Right cardiac atrium (tissue), 5 donors: ENCODE data around the gene CNDP2. TPM values are rescaled to one million over a fixed set of nuclear protein-coding genes. Genes with fewer than 3 reads are reported as not detected.
"Not testable (repeated sequence)": the region's sequence is repeated elsewhere in the genome, so short reads cannot be mapped to it uniquely, and the experiment has no call there.

Source experiments
- ATAC-seq, 2 donors: fragments of 200-7000 bp; cut with Tn5 transposase; one replicate each; pipeline versions ENCODE4 v1.8.0 to v1.9.1; 2020; ENCODE audit warnings: moderate library complexity in 2 of 2, mild to moderate bottlenecking in 1 of 2
- DNase-seq, 3 donors: peaks; one replicate each; pipeline ENCODE4 v3.0.0-alpha.2; 2020
- H3K27ac ChIP-seq: one replicate; pipeline ENCODE4 v1.5.1; 2013; ENCODE audit warnings: mild to moderate bottlenecking, low read length, control low read depth, moderate library complexity
- H3K27me3 ChIP-seq: one replicate; pipeline ENCODE4 v1.6.1; 2013; ENCODE audit not compliant: control insufficient read depth, insufficient read depth
- H3K4me1 ChIP-seq: one replicate; pipeline ENCODE4 v1.6.1; 2013; ENCODE audit warnings: low read length; ENCODE audit not compliant: control insufficient read depth, insufficient read depth
- H3K4me3 ChIP-seq: one replicate; pipeline ENCODE4 v1.5.1; 2013; ENCODE audit warnings: low read length, control low read depth
- H3K9me3 ChIP-seq: one replicate; pipeline ENCODE4 v1.6.1; 2013; ENCODE audit warnings: low read length; ENCODE audit not compliant: control insufficient read depth
- WGBS: extraction: QIAGEN DNeasy Blood & Tissue Kit; methylation state at CpG from one replicate; pipeline ENCODE4 v1.1.7; 2013; 5-methylcytosine and 5-hydroxymethylcytosine counted together
- intact Hi-C, 4 donors: fragments of 100-400 bp; cut with DNase I; formaldehyde crosslinking; loops; one replicate each; pipeline versions ENCODE4 v1.11.0 to v1.14.0; 2022 to 2023
- polyA plus RNA-seq: library from polyadenylated mRNA; stranded (reverse); fragments of 200-250 nt; gene quantifications from one replicate; pipeline ENCODE4 v1.2.3, GENCODE V29; 2013
- total RNA-seq, 4 donors: library from RNA; stranded (reverse); fragmentation: NEBNext Ultra II Directional; extraction: Animal tissue kit (Norgen Biotek cat#: 25700); gene quantifications; one replicate each; pipeline ENCODE4 v1.2.1, GENCODE V29; 2021
- donor health status: healthy with polysubstance abuse.
- donor health status: DM: no; HTN: yes; CAD: no.
- donor health status: DM: no; HTN: no; CAD: no.
- donor health status: DM: no; HTN: yes; CAD: no; lungs with severe emphysema.
- donor health status: DM: yes; HTN: yes; CAD: no.

The CNDP2 gene
- total and polyA plus RNA-seq, 5 donors = 41.0 to 60.7 (median 54.2) TPM

DNA sequence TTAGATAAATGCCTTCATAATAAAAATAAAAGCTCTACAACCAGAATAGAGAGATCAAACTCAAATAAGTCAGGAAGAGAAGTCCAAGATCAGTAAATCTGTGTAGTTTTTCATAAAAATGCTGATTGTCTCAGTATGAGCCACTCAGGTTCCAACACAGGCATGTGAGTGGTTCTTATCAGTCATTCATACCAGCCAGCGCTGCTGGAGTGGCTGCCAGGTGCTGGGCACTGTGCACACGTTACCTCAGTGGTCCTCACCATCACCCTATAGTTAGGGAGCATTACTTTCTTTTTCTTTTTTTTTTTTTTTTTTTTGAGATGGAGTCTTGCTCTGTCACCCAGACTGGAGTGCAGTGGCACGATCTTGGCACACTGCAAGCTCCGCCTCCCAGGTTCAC, 61.9 kb downstream of the CNDP2 start:
- Histone ChIP-seq H3K9me3 (no peaks in the 10 kb centered on the region), H3K27me3 (no peaks in the 10 kb centered on the region), H3K4me1 (no peaks in the 10 kb centered on the region), H3K27ac (no peak overlapping the region), H3K4me3 (no peak overlapping the region)
- 73% methylated on average over 4 of the region's 4 CpGs for WGBS
- no peak for DNase-seq
- intact Hi-C loops = loop anchor here in 2 of 4 donors (10.0 kb wide), 1 partner anchor 363 kb away; no protein-coding TSS in a partner anchor
- ATAC-seq = no peak

DNA sequence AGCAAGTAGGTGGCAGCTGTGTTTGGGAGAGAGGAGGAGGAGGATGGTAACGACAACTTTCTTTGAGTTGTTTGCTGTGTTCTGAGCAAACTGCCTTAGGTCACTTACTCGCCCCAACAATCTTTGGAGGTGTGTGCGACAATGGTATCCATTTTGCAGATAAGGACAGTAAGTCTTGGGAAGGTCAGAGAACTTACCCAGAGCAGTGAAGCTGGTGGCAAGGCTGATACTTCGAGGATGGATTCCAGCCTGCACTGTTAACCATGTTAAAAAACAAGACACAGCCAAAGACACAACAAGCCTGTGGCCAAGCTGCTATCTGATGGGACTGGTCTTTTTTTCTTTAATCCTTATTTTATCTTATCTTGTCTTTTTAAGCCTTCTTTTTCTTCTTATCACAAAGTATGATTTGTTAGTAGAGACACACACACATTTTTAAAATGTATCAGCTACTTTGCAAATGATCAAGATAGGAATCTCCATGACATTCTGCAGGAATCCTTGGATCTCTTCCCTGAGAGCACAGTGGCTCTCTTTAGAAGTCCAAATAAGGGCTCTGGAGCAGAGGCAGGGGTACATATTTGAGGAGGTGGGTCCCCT, 66.1 kb downstream of the CNDP2 start:
- DNase-seq (no peak), ATAC-seq (no peak)
- Histone ChIP-seq H3K9me3 (no peaks in the 10 kb centered on the region), H3K4me1 (no peaks in the 10 kb centered on the region), H3K27ac (no peak overlapping the region), H3K27me3 (no peaks in the 10 kb centered on the region), H3K4me3 (no peak overlapping the region)
- intact Hi-C loops = no loop called here
- 69% methylated on average over 4 of the region's 4 CpGs for WGBS

DNA sequence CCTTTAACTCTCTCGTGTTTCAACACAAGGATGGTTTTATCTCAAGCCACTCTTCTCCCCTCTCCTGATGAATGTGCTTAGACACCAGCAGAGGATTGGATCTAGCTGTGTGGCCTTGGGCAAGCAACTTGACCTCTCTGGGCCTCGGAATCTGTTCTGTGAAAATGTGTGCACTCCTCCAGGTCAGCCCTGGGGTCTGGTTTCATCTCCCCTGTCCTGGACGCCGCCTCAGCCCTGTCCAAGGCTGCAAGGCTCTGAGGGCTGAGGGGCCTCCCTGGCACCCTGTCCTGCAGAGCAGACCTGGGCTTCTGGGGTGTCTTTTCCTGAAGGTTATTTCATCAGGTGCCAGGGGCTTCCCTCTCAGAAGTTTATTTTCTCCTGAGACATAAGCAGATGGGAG, 66.6 kb downstream of the CNDP2 start:
- H3K4me3 ChIP-seq = no peak overlapping the region
- ATAC-seq (no peak), DNase-seq (no peak)
- WGBS = 67% methylated on average over 4 of the region's 4 CpGs
- no peaks in the 10 kb centered on the region for H3K9me3 ChIP-seq
- no peaks in the 10 kb centered on the region for H3K4me1 ChIP-seq
- no peaks in the 10 kb centered on the region for H3K27me3 ChIP-seq
- intact Hi-C loops = no loop called here
- H3K27ac ChIP-seq = no peak overlapping the region

DNA sequence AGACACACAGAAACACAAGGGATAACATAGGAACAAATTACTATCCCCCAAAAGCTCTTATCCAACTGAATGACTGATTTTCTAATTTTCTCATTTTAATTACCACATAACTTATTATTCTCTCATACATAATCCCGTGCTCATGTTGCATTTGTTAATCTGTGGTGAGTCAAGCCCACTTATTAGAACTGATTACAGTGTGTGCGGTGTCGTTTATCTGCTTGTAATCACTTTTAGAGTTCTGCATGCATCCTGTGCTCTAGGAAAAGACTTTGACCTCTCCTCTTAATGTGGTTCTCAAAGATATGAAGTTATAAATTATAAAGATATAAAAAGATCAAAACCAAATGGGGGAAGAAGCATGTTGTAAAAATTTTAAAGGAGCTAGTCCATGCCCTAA, 67.8 kb downstream of the CNDP2 start:
- ATAC-seq (no peak), DNase-seq (no peak)
- intact Hi-C loops = no loop called here
- no peaks in the 10 kb centered on the region for H3K27me3 ChIP-seq
- no peaks in the 10 kb centered on the region for H3K9me3 ChIP-seq
- no peak overlapping the region for H3K27ac ChIP-seq
- WGBS = 22% methylated on average over 3 of the region's 3 CpGs
- no peak overlapping the region for H3K4me3 ChIP-seq
- no peaks in the 10 kb centered on the region for H3K4me1 ChIP-seq

DNA sequence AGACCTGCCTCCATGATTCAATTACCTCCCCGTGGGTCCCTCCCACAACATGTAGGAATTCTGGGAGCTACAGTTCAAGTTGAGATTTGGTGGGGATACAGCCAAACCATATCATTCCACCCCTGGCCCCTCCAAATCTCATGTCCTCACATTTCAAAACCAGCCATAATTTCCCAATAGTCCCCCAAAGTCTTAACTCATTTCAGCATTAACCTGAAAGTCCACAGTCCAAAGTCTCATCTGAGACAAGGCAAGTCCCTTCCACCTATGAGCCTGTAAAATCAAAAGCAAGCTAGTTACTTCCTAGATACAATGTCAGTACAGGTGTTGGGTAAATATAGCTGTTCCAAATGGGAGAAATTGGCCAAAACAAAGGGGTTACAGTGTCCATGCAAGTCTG, 69.0 kb downstream of the CNDP2 start:
- DNase-seq, H3K27ac ChIP-seq, ATAC-seq, intact Hi-C loops, H3K27me3 ChIP-seq, H3K4me3 ChIP-seq, H3K9me3 ChIP-seq, H3K4me1 ChIP-seq: not testable (repeated sequence)
- WGBS = 95% methylated on average over 1 of the region's 1 CpG

DNA sequence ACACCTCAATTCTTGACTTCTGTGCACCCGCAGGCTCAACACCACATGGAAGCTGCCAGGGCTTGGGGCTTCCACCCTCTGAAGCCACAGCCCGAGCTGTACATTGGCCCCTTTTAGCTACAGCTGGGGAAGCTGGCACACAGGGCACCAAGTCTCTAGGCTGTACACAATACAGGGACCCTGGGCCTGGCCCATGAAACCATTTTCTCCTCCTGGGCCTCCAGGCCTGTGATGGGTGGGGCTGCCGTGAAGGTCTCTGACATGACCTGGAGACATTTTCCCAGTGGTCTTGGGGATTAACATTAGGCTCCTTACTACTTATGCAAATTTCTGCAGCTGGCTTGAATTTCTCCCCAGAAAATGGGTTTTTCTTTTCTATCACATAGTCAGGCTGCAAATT, 69.8 kb downstream of the CNDP2 start:
- DNase-seq, H3K27me3 ChIP-seq, H3K4me3 ChIP-seq, H3K4me1 ChIP-seq, H3K9me3 ChIP-seq, ATAC-seq, intact Hi-C loops, H3K27ac ChIP-seq: not testable (repeated sequence)
- WGBS = 77% methylated on average over 3 of the region's 3 CpGs

DNA sequence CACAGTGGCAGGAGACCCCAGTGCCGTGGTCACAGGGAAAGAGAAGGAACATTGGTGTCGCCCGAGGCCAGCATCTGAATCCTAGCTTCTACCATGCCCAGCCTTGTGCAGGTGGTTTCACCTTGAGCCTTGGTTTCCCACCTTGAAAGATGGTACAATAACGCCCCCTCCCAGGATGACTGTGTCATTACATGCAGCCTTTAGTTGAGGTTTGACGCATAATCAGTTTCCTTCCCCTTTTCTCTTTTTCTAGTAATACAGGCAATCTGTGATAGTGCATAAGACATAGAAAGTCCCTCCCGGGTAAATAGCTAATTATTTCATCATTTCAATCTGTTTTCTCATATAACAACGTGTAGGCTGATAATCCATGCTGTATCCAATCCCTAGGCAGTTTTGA, 71.7 kb downstream of the CNDP2 start:
- no peak overlapping the region for H3K27ac ChIP-seq
- H3K4me3 ChIP-seq = no peak overlapping the region
- DNase-seq (no peak), ATAC-seq (no peak)
- H3K27me3 ChIP-seq = no peaks in the 10 kb centered on the region
- intact Hi-C loops = no loop called here
- WGBS = 61% methylated on average over 7 of the region's 7 CpGs
- no peaks in the 10 kb centered on the region for H3K9me3 ChIP-seq
- no peaks in the 10 kb centered on the region for H3K4me1 ChIP-seq

DNA sequence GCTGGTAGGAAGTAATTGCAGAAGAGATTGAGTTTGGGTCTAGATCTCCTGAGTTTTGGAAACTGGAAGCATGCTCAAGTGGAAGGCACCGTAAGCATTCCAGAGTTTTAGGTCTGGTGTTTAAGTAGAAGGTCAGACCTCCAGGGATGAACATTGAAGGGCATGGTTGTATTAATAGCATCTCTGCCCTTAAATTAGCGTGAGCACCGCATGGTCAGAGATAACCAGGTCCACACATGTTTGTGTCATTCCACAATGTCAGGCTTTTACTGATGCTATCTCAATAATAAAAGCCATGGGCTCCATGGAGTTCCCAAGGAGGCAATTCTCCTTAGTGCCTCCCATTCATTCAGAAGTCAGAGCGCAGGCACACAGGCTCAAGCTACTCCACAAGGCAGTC, 73.2 kb downstream of the CNDP2 start:
- peak in 1 of 2 donors; percentile 31 for ATAC-seq
- WGBS = 64% methylated on average over 4 of the region's 4 CpGs
- no peak overlapping the region for H3K4me3 ChIP-seq
- H3K4me1 ChIP-seq = no peaks in the 10 kb centered on the region
- H3K9me3 ChIP-seq = no peaks in the 10 kb centered on the region
- intact Hi-C loops = no loop called here
- DNase-seq = no peak
- no peaks in the 10 kb centered on the region for H3K27me3 ChIP-seq
- peak overlapping the region; percentile 42 for H3K27ac ChIP-seq

DNA sequence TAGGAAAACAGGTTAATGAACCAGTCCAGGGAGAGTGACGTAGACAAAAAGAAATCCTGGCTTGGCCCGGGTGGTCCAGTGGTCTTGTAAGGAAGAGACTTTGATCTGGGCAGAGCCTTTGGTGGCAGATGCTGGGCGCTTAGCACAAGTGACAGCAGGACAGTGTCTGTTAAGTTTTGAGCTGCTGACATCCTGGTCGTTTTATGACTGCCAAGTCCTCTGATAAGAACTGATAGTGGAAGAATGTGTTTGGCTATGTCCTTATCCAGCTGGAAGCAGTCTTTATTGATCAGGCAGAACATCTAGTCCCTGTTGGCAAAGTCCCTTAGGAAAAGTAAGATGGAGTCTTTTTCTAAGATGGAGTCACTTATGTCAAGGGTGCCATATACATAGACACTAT, 74.1 kb downstream of the CNDP2 start:
- DNase-seq (no peak), ATAC-seq (peak; percentile 42 to 75)
- intact Hi-C loops = no loop called here

DNA sequence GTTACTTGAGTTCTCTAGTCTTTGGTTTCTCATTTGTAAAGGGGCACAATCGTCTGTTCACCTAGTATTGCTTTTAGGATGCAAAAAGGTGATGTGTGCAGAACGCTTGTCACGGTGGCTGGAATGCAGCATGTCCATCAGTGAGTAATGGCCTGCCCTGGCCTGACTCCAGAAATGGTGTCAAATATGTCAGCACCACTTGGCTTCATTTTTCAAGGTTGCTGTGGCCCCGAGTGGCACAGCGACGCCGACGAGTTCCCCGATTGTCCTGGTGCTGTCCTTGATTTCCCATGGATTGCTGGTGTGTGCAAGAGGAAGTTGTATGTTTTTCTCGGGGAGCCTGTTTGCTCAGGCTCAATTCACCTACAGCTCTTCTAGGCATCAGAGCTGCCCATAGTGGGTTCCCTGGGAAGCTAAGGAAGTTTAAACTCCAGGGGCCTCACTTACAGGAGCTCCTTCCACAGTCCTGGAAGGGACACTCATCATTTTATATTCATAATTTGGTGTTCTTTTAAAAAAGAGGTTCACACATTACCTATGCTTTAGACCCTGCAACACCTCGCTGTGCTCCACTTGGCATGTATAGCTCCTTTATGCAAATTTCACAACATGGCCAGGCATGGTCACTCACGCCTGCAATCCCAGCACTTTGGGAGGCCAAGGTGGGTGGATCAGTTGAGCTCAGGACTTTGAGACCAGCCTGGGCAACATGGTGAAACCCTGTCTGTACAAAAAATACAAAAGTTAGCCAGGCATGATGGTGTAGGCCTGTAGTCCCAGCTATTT, 75.9 kb downstream of the CNDP2 start:
- H3K4me3 ChIP-seq = no peak overlapping the region
- peak overlapping the region; percentile 82 for H3K27ac ChIP-seq
- intact Hi-C loops = no loop called here
- H3K27me3 ChIP-seq = no peaks in the 10 kb centered on the region
- ATAC-seq = peak; percentile 50 to 70
- no peaks in the 10 kb centered on the region for H3K9me3 ChIP-seq
- peak; percentile 47 to 78 (median 77) for DNase-seq
- WGBS = 65% methylated on average over 12 of the region's 12 CpGs
- no peaks in the 10 kb centered on the region for H3K4me1 ChIP-seq

More for the DNA sequence above, 74.1 kb downstream of the CNDP2 start:
- H3K27ac ChIP-seq = no peak overlapping the region
- no peak overlapping the region for H3K4me3 ChIP-seq
- no peaks in the 10 kb centered on the region for H3K4me1 ChIP-seq
- no peaks in the 10 kb centered on the region for H3K9me3 ChIP-seq
- WGBS = 36% methylated on average over 4 of the region's 4 CpGs
- no peaks in the 10 kb centered on the region for H3K27me3 ChIP-seq

DNA sequence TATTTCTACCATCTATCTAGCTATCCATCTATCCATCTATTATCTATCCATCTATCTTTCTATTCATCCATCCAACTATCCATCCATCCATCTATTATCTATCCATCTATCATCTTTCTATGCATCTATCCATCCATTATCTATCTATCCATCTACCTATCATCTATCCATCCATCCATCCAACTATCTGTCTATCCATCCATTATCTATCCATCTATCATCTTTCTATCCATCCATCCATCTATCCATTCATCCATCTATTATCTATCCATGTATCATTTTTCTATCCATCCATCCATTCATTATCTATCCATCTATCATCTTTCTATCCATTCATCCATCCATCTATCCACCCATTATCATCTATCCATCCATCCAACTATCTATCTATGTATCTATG, 76.9 kb downstream of the CNDP2 start:
- H3K4me1 ChIP-seq = no peaks in the 10 kb centered on the region
- intact Hi-C loops = no loop called here
- no peak overlapping the region for H3K27ac ChIP-seq
- no peak overlapping the region for H3K4me3 ChIP-seq
- no peak for ATAC-seq
- no peaks in the 10 kb centered on the region for H3K9me3 ChIP-seq
- DNase-seq = no peak
- no peaks in the 10 kb centered on the region for H3K27me3 ChIP-seq
